Cerebellar cortex (tissue), 1 donor: ENCODE measurements around the gene S100A16.
"Not testable (repeated sequence)": the region's sequence is repeated elsewhere in the genome, so short reads cannot be mapped to it uniquely, and the experiment has no call there.

ENCODE experiments used
- DNase-seq: peaks from one replicate; pipeline ENCODE4 v3.0.0-alpha.2; 2015; ENCODE audit warnings: low spot score

Gene S100A16

DNA sequence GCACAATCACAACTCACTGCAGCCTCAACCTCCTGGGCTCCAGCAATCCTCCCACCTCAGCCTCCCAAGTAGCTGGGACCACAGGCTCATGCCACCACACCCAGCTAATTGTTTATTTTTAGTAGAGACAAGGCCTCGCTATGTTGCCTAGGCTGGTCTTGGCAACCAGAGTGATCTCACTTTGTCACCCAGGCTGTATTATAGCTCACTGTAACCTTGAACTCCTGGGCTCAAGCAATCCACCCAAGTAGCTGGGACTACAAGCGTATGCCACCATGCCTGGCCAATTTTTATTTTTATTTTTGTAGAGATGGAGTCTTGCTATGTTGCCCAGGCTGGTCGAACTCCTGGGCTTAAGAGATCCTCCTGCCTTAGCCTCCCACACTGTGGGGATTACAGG is 50.9 kb downstream of the S100A16 start:
- DNase-seq: not testable (repeated sequence)

DNA sequence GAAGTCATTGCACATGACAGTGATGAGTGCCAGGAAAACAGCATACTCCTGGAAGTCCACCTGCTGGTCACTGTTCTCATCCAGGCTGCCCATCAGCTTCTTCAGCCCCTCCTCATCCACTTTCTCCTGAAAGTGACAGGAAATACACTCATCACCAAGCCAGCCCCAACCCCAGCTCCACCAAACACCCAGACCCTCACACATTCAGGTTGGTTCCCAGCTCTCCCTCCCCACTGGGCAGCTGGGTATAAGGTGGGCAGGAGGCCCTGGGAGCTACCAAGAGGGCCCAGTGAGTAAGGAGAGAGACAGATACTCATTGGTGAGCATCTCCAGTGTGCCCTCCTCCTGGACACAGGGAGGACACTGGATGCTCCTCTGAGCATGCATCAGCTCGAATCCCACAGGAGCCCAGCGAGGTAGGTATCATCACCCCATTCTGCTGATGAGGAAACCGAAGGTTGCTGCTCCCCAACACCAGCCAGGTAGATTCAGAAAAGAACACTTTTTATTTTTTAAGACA is 51.4 kb downstream of the S100A16 start:
- no peak for DNase-seq

DNA sequence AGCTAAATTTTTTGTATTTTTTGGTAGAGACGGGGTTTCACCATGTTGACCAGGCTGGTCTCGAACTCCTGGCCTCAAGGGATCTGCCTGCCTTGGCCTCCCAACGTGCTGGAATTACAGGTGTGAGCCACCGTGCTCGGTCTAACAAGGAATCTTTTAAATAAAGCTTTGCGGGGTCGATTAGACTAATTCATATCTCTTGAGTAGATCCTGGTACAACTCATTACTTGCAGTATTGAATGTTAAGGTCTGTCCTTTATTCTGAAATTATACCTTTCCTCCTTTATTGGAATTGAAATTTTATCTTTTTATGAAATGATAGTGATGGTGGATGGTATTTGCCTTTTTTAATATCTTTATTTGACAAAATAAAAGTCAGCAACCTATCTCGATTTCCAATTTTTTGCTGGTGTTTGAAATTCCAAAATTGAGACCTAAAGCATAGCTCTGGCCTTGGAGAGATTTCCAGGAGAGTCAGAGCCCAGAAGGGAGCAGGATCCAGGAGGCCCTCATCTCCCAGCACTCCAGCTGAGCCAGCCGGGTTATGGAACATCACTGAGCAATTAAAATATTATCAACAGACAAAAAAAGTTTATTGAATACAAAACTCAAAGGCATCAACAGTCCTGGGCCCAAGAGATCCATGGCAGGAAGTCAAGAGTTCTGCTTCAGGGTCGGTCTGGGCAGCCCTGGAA is 52.0 kb downstream of the S100A16 start:
- no peak for DNase-seq

GRCh38 chr1:153560241-153560640 is 52.7 kb downstream of the S100A16 start:
- DNase-seq: no peak

DNA sequence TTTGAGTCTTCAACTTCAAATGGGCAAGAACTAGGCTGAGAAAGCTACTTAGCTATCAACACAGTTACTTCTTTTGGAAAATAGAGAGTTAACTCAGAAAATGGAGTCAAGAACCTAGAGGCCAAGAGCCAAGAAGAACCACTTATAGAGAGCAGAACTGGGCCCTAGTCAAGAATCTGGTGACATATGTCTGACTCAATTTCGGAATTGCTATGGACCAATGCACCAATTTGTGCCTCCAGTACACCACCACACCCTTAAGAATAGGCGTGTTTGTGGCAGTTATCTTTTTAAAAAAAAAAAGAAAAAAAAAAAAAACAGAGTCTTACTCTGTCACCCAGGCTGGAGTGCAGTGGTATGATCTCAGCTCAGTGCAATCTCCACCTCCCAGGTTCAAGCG is 55.1 kb downstream of the S100A16 start:
- no peak for DNase-seq
